ENCODE measurements around the gene SEMA3B. TPM values are rescaled to one million over a fixed set of nuclear protein-coding genes. Genes with fewer than 3 reads are reported as not detected.

Gene SEMA3B
- polyA plus RNA-seq, 1 donor (not counting 4 experiments of a cell fraction or from before 2014, with no cell fraction given) = 0.58 TPM

DNA sequence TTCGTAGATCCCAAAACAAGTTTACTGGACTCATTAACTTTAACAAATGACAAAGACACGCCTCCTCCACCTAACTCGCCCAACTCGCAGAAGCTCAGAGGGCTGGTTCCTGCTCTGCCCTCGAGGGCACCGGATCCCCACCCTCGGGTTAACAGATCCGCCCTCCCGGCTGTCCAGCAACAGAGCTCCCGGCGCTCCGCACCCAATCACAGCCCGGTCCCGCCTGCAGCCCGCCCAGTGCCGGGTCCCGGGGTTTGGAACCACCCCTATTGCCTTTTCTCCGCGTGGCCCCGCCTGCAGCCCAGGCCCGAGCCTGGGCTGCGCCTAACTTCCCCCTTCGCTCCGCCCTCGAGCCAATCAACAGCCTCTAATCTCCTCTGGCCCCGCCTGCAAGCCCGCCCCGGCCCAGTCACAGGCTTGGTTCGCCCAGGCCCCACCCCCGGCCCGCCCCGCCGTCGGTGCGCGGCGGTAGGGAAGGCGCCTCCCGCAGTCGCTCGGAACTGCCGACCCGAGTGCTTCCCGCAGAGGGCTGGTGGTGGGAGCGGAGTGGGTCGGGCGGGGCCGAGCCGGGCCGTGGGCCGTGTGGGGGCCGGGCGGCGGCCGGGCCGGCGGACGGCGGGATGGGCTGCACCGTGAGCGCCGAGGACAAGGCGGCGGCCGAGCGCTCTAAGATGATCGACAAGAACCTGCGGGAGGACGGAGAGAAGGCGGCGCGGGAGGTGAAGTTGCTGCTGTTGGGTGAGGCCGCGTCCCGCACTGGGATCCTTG is 33.0 kb upstream of the SEMA3B start, which contains the start of gene GNAI2:
GNAI2 (plus strand) TSS at position 489 of the 768 bp plus-strand sequence; CDS start at position 621, 132 bp downstream.
- peak within 1 kb of the TSS; percentile 32 for H2AFZ ChIP-seq (ENCODE audit: control insufficient read depth, low read length)
- H3K4me2 ChIP-seq (ENCODE audit: control insufficient read depth, extremely low read depth, insufficient read depth, low read depth, low read length) = peak within 1 kb of the TSS; percentile 98
- H3K4me3 ChIP-seq (ENCODE audit: control insufficient read depth in 2 of 3, extremely low read depth in 1 of 3, insufficient read depth in 2 of 3, low read depth in 1 of 3, low read length in 3 of 3) = peak within 1 kb of the TSS; percentile 76 to 98 (median 97)
- peaks cover 8 to 11% of the 10 kb centered on the region in 2 experiments for H3K36me3 ChIP-seq (ENCODE audit: control insufficient read depth in 2 of 2, extremely low read depth in 1 of 2, insufficient read depth in 2 of 2, low read length in 2 of 2)
- H3K9me3 ChIP-seq (ENCODE audit: control insufficient read depth, low read depth, low read length) = no peaks in the 10 kb centered on the region
- DNase-seq (ENCODE audit: low read depth, low spot score) (peak; percentile 84), FAIRE-seq (peak; percentile 72)
- peak within 1 kb of the TSS; percentile 76 for H3K27ac ChIP-seq (ENCODE audit: control insufficient read depth, insufficient read depth, low read length)
- H3K79me2 ChIP-seq (ENCODE audit: control insufficient read depth, insufficient read depth, low read length) = peaks cover 48% of the 10 kb centered on the region
- H4K20me1 ChIP-seq (ENCODE audit: control insufficient read depth, extremely low read depth, insufficient read depth, low read length) = peaks cover 4% of the 10 kb centered on the region
- H3K9ac ChIP-seq (ENCODE audit: control insufficient read depth, extremely low read depth, insufficient read depth, low read length) = peak within 1 kb of the TSS; percentile 88
- dilution Hi-C loops (cut with MboI; ENCODE audit: extremely low pct_ligation_motif_present, low sequenced_read_pairs) = no loop called here
- H3K27me3 ChIP-seq (ENCODE audit: control insufficient read depth, extremely low read depth, insufficient read depth, low read length) = no peaks in the 10 kb centered on the region
- no peaks in the 10 kb centered on the region for H3K9me1 ChIP-seq (ENCODE audit: control insufficient read depth, extremely low read depth, insufficient read depth, low read length)
- TF ChIP-seq EZH2 (IDR thresholded peaks at IDR 0.05; ENCODE audit: low read length) (no peak), CTCF (optimal IDR thresholded peaks at IDR 0.05 in 1 of 3, IDR thresholded peaks at IDR 0.05 in 1 of 3, conservative IDR thresholded peaks at IDR 0.05 in 1 of 3; ENCODE audit: extremely low read depth in 1 of 3, insufficient read depth in 2 of 3, low read length in 3 of 3) (no peak)
- peaks cover 19% of the 10 kb centered on the region for H3K4me1 ChIP-seq (ENCODE audit: control insufficient read depth, extremely low read depth, insufficient read depth, low read length)

GRCh38 chr3:50236484-50237132 is 32.3 kb upstream of the SEMA3B start:
- Histone ChIP-seq H3K36me3 (ENCODE audit: control insufficient read depth in 2 of 2, extremely low read depth in 1 of 2, insufficient read depth in 2 of 2, low read length in 2 of 2) (peaks cover 8 to 11% of the 10 kb centered on the region in 2 experiments), H3K27me3 (ENCODE audit: control insufficient read depth, extremely low read depth, insufficient read depth, low read length) (no peaks in the 10 kb centered on the region), H3K4me3 (ENCODE audit: control insufficient read depth in 2 of 3, extremely low read depth in 1 of 3, insufficient read depth in 2 of 3, low read depth in 1 of 3, low read length in 3 of 3) (peak overlapping the region; percentile 76 to 98 (median 97)), H3K4me1 (ENCODE audit: control insufficient read depth, extremely low read depth, insufficient read depth, low read length) (peaks cover 25% of the 10 kb centered on the region), H3K9ac (ENCODE audit: control insufficient read depth, extremely low read depth, insufficient read depth, low read length) (peak overlapping the region; percentile 88), H3K79me2 (ENCODE audit: control insufficient read depth, insufficient read depth, low read length) (peaks cover 55% of the 10 kb centered on the region), H3K4me2 (ENCODE audit: control insufficient read depth, extremely low read depth, insufficient read depth, low read depth, low read length) (peak overlapping the region; percentile 98), H2AFZ (ENCODE audit: control insufficient read depth, low read length) (no peak overlapping the region), H3K9me3 (ENCODE audit: control insufficient read depth, low read depth, low read length) (no peaks in the 10 kb centered on the region), H3K27ac (ENCODE audit: control insufficient read depth, insufficient read depth, low read length) (peak overlapping the region; percentile 76), H3K9me1 (ENCODE audit: control insufficient read depth, extremely low read depth, insufficient read depth, low read length) (peaks cover 2% of the 10 kb centered on the region), H4K20me1 (ENCODE audit: control insufficient read depth, extremely low read depth, insufficient read depth, low read length) (peaks cover 11% of the 10 kb centered on the region)
- FAIRE-seq = no peak
- no peak for TF ChIP-seq EZH2 (IDR thresholded peaks at IDR 0.05; ENCODE audit: low read length)
- TF ChIP-seq CTCF (optimal IDR thresholded peaks at IDR 0.05 in 1 of 3, IDR thresholded peaks at IDR 0.05 in 1 of 3, conservative IDR thresholded peaks at IDR 0.05 in 1 of 3; ENCODE audit: extremely low read depth in 1 of 3, insufficient read depth in 2 of 3, low read length in 3 of 3) = no peak
- dilution Hi-C loops (cut with MboI; ENCODE audit: extremely low pct_ligation_motif_present, low sequenced_read_pairs) = no loop called here
- DNase-seq (ENCODE audit: low read depth, low spot score) = no peak

Measured in keratinocyte (primary cell).